PFSK-1 (cell line): ENCODE measurements around the gene EVI5L.

ENCODE experiments used
- POLR2AphosphoS5 ChIP-seq: IDR thresholded peaks from 2 replicates; pipeline ENCODE4 v1.6.1; 2012; ENCODE audit warnings: low read depth, mild to moderate bottlenecking, control low read depth, low read length, moderate library complexity
- REST ChIP-seq, 2 experiments: IDR thresholded peaks; 2 replicates each; pipeline versions ENCODE4 v1.6.1 to v1.8.0; 2011 to 2012; ENCODE audit warnings: low read depth in 2 of 2, low read length in 2 of 2, control low read depth in 1 of 2, inconsistent platforms in 1 of 2, mild to moderate bottlenecking in 1 of 2, moderate library complexity in 1 of 2; ENCODE audit not compliant: insufficient read depth in 1 of 2
- TAF1 ChIP-seq: IDR thresholded peaks from 2 replicates; pipeline ENCODE4 v1.6.1; 2012; ENCODE audit warnings: low read length, control low read depth, borderline replicate concordance; ENCODE audit not compliant: insufficient read depth

GRCh38 chr19:7907544-7907943 is 77.5 kb downstream of the EVI5L start:
- no peak for TF ChIP-seq POLR2AphosphoS5
- no peak for TF ChIP-seq REST (IDR thresholded peaks at IDR 0.05; ENCODE audit: insufficient read depth in 1 of 2, low read depth in 2 of 2, low read length in 2 of 2)
- no peak for TF ChIP-seq TAF1
